ENCODE measurements around the gene IGIP. TPM values are rescaled to one million over a fixed set of nuclear protein-coding genes. Genes with fewer than 3 reads are reported as not detected.

Gene IGIP
- total RNA-seq, 3 donors from 2014 or later (not counting 1 experiment from before 2014, with no cell fraction given) = 2.2 to 4.0 (median 4.0) TPM

- H3K4me3 ChIP-seq (ENCODE audit: low read length) = no peak overlapping the region
- WGBS (ENCODE audit: insufficient coverage) = 67% methylated on average over 6 of the region's 6 CpGs
- H3K4me1 ChIP-seq (ENCODE audit: control insufficient read depth, insufficient read depth, low read length) = peaks cover 19% of the 10 kb centered on the region
- no peaks in the 10 kb centered on the region for H3K36me3 ChIP-seq (ENCODE audit: control insufficient read depth, insufficient read depth, low read length)
- H3K27me3 ChIP-seq (ENCODE audit: control insufficient read depth, insufficient read depth, low read length) = peaks cover 18% of the 10 kb centered on the region
- ATAC-seq = no peak
- peaks cover 29% of the 10 kb centered on the region in 2 donors for H3K27me3 Mint-ChIP-seq (ENCODE audit: low read depth in 2 of 2)
- intact Hi-C loops (cut with micrococcal nuclease) = no loop called here
- no peak overlapping the region for H3K4me3 Mint-ChIP-seq
- no peak overlapping the region for H3K27ac ChIP-seq (ENCODE audit: low read length)
- DNase-seq = no peak
- no peaks in the 10 kb centered on the region for H3K9me3 ChIP-seq (ENCODE audit: control insufficient read depth, insufficient read depth, low read length)
- H3K36me3 Mint-ChIP-seq = no peaks in the 10 kb centered on the region
- no peak overlapping the region for H3K27ac Mint-ChIP-seq
- H3K9me3 Mint-ChIP-seq = no peaks in the 10 kb centered on the region
- TF ChIP-seq CTCF (IDR thresholded peaks at IDR 0.05) = no peak
- peaks cover 8 to 34% of the 10 kb centered on the region in 2 donors for H3K4me1 Mint-ChIP-seq
These were observed 22.8 kb downstream of the IGIP start for GRCh38 chr5:140148508-140148907.

- no peaks in the 10 kb centered on the region for H3K9me3 ChIP-seq (ENCODE audit: control insufficient read depth, insufficient read depth, low read length)
These were observed 24.5 kb downstream of the IGIP start for GRCh38 chr5:140150201-140150600.

GRCh38 chr5:140151144-140152021, 25.6 kb downstream of the IGIP start:
- DNase-seq (no peak), ATAC-seq (no peak)
- no peaks in the 10 kb centered on the region for H3K36me3 Mint-ChIP-seq
- intact Hi-C loops (cut with micrococcal nuclease) = no loop called here
- WGBS (ENCODE audit: insufficient coverage) = 93% methylated on average over 6 of the region's 7 CpGs
- Histone ChIP-seq H3K36me3 (ENCODE audit: control insufficient read depth, insufficient read depth, low read length) (no peaks in the 10 kb centered on the region), H3K4me3 (ENCODE audit: low read length) (no peak overlapping the region), H3K9me3 (ENCODE audit: control insufficient read depth, insufficient read depth, low read length) (no peaks in the 10 kb centered on the region), H3K27ac (ENCODE audit: low read length) (no peak overlapping the region), H3K27me3 (ENCODE audit: control insufficient read depth, insufficient read depth, low read length) (peaks cover 5% of the 10 kb centered on the region), H3K4me1 (ENCODE audit: control insufficient read depth, insufficient read depth, low read length) (peaks cover 5% of the 10 kb centered on the region)
- no peak overlapping the region for H3K4me3 Mint-ChIP-seq
- no peak for TF ChIP-seq CTCF (IDR thresholded peaks at IDR 0.05)
- peak overlapping the region in 1 of 2 donors; percentile 30 for H3K27ac Mint-ChIP-seq
- H3K27me3 Mint-ChIP-seq (ENCODE audit: low read depth in 2 of 2) = peaks cover 16 to 18% of the 10 kb centered on the region in 2 donors
- H3K4me1 Mint-ChIP-seq = peaks cover 0 to 9% of the 10 kb centered on the region in 2 donors
- no peaks in the 10 kb centered on the region for H3K9me3 Mint-ChIP-seq

More at GRCh38 chr5:140150201-140150600, 24.5 kb downstream of the IGIP start:
- H3K27ac ChIP-seq (ENCODE audit: low read length) = no peak overlapping the region
- H3K4me3 Mint-ChIP-seq = no peak overlapping the region
- H3K27ac Mint-ChIP-seq = no peak overlapping the region
- H3K9me3 Mint-ChIP-seq = no peaks in the 10 kb centered on the region
- intact Hi-C loops (cut with micrococcal nuclease) = no loop called here
- peaks cover 5 to 19% of the 10 kb centered on the region in 2 donors for H3K4me1 Mint-ChIP-seq
- H3K36me3 ChIP-seq (ENCODE audit: control insufficient read depth, insufficient read depth, low read length) = no peaks in the 10 kb centered on the region
- WGBS (ENCODE audit: insufficient coverage) = 91% methylated on average over 2 of the region's 2 CpGs
- TF ChIP-seq CTCF (IDR thresholded peaks at IDR 0.05) = no peak
- peaks cover 12% of the 10 kb centered on the region for H3K27me3 ChIP-seq (ENCODE audit: control insufficient read depth, insufficient read depth, low read length)
- peaks cover 24% of the 10 kb centered on the region in 2 donors for H3K27me3 Mint-ChIP-seq (ENCODE audit: low read depth in 2 of 2)
- H3K4me3 ChIP-seq (ENCODE audit: low read length) = no peak overlapping the region
- peaks cover 14% of the 10 kb centered on the region for H3K4me1 ChIP-seq (ENCODE audit: control insufficient read depth, insufficient read depth, low read length)
- DNase-seq (no peak), ATAC-seq (no peak)
- no peaks in the 10 kb centered on the region for H3K36me3 Mint-ChIP-seq
